ENCODE measurements around the gene CPA2.

DNA sequence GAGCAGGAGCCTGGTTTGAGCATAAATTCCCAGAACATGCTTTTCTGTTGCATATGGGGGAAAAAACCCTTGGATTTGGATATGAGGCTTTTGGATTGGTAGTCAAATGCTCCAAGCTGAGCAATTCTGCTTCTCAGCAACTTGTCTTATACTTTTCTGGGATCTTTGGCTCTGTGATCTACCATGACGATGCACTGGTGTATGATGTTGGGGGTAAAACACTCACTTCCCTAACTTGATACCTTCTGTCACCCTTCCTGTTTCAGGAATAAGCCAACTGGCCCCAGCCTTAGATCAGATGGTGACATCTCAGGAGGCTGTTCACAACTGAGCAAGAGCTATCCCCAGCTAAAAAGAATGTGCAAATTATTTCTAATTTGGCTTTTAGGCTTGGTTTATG, 13.2 kb downstream of the CPA2 start:
- TF ChIP-seq, protein P1, sequence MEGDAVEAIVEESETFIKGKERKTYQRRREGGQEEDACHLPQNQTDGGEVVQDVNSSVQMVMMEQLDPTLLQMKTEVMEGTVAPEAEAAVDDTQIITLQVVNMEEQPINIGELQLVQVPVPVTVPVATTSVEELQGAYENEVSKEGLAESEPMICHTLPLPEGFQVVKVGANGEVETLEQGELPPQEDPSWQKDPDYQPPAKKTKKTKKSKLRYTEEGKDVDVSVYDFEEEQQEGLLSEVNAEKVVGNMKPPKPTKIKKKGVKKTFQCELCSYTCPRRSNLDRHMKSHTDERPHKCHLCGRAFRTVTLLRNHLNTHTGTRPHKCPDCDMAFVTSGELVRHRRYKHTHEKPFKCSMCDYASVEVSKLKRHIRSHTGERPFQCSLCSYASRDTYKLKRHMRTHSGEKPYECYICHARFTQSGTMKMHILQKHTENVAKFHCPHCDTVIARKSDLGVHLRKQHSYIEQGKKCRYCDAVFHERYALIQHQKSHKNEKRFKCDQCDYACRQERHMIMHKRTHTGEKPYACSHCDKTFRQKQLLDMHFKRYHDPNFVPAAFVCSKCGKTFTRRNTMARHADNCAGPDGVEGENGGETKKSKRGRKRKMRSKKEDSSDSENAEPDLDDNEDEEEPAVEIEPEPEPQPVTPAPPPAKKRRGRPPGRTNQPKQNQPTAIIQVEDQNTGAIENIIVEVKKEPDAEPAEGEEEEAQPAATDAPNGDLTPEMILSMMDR (conservative IDR thresholded peaks at IDR 0.05 in 1 of 2, IDR thresholded peaks at IDR 0.05 in 1 of 2; ENCODE audit: low read depth in 1 of 2, low read length in 2 of 2), result no peak
- no peak for TF ChIP-seq EZH2 (IDR thresholded peaks at IDR 0.05; ENCODE audit: low read length, missing control alignments)
